ENCODE data around the gene DNAAF1. TPM values are rescaled to one million over a fixed set of nuclear protein-coding genes. Genes with fewer than 3 reads are reported as not detected.
"Not testable (repeated sequence)": the region's sequence is repeated elsewhere in the genome, so short reads cannot be mapped to it uniquely, and the experiment has no call there.

DNAAF1 gene
- total and polyA plus RNA-seq, 11 donors, result 0.15 to 0.38 (median 0.25) TPM; not detected in 6

DNA sequence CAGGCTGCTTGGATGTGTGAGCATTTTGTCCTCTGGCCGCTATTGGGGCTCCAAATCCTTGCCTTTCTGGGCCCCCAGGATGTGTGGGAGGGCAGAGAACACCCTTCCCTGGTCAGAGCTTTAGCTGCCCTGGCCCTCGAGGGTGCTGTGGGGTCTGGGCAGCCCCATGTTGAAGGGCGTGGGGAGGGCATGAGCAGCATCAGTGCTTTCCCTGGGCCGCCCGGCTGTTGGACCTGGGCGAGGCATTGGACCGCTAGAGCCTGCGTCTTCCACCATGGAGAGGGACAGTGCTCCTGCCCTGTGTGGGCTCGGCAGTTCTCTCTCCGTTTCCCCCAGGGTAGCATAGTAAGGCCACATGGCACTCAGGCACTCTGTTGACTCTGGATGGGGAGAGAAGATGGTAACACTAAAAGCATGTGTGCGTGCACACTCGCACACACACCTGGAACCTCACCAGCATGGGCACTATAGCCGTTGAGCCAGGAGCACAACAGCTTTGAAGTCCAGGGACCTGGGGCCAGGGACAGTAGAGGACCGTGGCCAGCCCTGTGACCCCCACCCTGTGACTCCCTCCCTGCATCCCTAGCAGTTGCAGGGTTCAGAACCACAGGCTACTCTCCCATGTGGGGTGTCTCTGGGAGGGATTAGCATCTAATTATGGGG lies 52.5 kb downstream of the DNAAF1 start:
- 92 to 95% (median 94%) methylated on average over 11 to 14 of the region's 14 CpGs for WGBS, 4 donors
- no peak for TF ChIP-seq POLR2A (IDR thresholded peaks at IDR 0.05)
- H3K4me3 ChIP-seq, result no peak overlapping the region
- H3K4me1 ChIP-seq, result peaks cover 0 to 14% (median 0%) of the 10 kb centered on the region in 12 donors
- H3K27me3 ChIP-seq, result peaks cover 0 to 10% (median 0%) of the 10 kb centered on the region in 9 donors
- no peak for DNase-seq
- H3K9me3 ChIP-seq, result no peaks in the 10 kb centered on the region
- H3K27ac ChIP-seq, result no peak overlapping the region
- H3K36me3 ChIP-seq, result no peaks in the 10 kb centered on the region
- intact Hi-C loops (cut with DNase I), result loop anchor here in 1 of 10 donors (10.0 kb wide), 1 partner anchor 287 kb away; no protein-coding TSS in a partner anchor
- ATAC-seq, result no peak

DNA sequence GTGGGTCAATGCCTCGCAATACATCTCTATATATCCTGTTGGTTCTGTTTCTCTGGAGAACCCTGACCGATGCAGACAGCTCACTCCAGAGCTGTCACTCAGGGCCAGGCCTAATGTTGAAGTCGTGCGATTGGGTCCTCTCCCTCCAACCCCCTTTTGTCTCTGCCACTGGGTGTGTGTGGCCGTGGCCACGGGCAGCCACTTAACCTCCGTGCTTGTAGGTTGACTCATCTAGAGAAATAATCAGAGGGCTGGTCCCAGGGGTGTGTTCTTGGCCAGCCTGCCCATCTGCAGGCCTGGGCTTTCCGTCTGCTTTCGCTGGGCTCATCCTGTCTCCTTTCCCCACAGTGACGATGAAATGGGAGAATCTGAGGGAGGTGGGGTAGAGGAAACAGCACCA lies 53.3 kb downstream of the DNAAF1 start:
- Histone ChIP-seq H3K27me3 (peaks cover 0 to 10% (median 0%) of the 10 kb centered on the region in 9 donors), H3K36me3 (no peaks in the 10 kb centered on the region), H3K27ac (no peak overlapping the region), H3K4me3 (no peak overlapping the region), H3K9me3 (no peaks in the 10 kb centered on the region), H3K4me1 (peaks cover 0 to 14% (median 0%) of the 10 kb centered on the region in 12 donors)
- DNase-seq, result no peak
- 53 to 74% (median 71%) methylated on average over 10 of the region's 10 CpGs for WGBS, 4 donors
- intact Hi-C loops (cut with DNase I), result loop anchor here in 1 of 10 donors (10.0 kb wide), 1 partner anchor 286 kb away; no protein-coding TSS in a partner anchor
- TF ChIP-seq POLR2A (IDR thresholded peaks at IDR 0.05), result no peak
- no peak for ATAC-seq

GRCh38 chr16:84199097-84199496 lies 54.0 kb downstream of the DNAAF1 start:
- DNase-seq (no peak), ATAC-seq (no peak)
- H3K36me3 ChIP-seq, result no peaks in the 10 kb centered on the region
- peak overlapping the region in 1 of 12 donors; percentile 58 for H3K27ac ChIP-seq
- H3K4me3 ChIP-seq, result no peak overlapping the region
- intact Hi-C loops (cut with DNase I), result loop anchor here in 1 of 10 donors (10.0 kb wide), 1 partner anchor 286 kb away; no protein-coding TSS in a partner anchor
- H3K27me3 ChIP-seq, result peaks cover 0 to 10% (median 0%) of the 10 kb centered on the region in 9 donors
- no peaks in the 10 kb centered on the region for H3K9me3 ChIP-seq
- TF ChIP-seq POLR2A (IDR thresholded peaks at IDR 0.05), result no peak
- TF ChIP-seq, protein P1, sequence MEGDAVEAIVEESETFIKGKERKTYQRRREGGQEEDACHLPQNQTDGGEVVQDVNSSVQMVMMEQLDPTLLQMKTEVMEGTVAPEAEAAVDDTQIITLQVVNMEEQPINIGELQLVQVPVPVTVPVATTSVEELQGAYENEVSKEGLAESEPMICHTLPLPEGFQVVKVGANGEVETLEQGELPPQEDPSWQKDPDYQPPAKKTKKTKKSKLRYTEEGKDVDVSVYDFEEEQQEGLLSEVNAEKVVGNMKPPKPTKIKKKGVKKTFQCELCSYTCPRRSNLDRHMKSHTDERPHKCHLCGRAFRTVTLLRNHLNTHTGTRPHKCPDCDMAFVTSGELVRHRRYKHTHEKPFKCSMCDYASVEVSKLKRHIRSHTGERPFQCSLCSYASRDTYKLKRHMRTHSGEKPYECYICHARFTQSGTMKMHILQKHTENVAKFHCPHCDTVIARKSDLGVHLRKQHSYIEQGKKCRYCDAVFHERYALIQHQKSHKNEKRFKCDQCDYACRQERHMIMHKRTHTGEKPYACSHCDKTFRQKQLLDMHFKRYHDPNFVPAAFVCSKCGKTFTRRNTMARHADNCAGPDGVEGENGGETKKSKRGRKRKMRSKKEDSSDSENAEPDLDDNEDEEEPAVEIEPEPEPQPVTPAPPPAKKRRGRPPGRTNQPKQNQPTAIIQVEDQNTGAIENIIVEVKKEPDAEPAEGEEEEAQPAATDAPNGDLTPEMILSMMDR (IDR thresholded peaks at IDR 0.05), result no peak
- WGBS, 4 donors, result 58 to 71% (median 66%) methylated on average over 13 of the region's 13 CpGs
- peaks cover 0 to 14% (median 0%) of the 10 kb centered on the region in 12 donors for H3K4me1 ChIP-seq

GRCh38 chr16:84199861-84200260 lies 54.8 kb downstream of the DNAAF1 start:
- Histone ChIP-seq H3K27ac (peak overlapping the region in 1 of 12 donors; percentile 58), H3K4me1 (peaks cover 0 to 14% (median 0%) of the 10 kb centered on the region in 12 donors), H3K9me3 (no peaks in the 10 kb centered on the region), H3K27me3 (peaks cover 0 to 10% (median 0%) of the 10 kb centered on the region in 9 donors), H3K36me3 (no peaks in the 10 kb centered on the region), H3K4me3 (no peak overlapping the region)
- peak; percentile 67 to 83 (median 76) for ATAC-seq
- intact Hi-C loops (cut with DNase I), result loop anchor here in 1 of 10 donors (10.0 kb wide), 1 partner anchor 285 kb away; no protein-coding TSS in a partner anchor
- TF ChIP-seq POLR2A (IDR thresholded peaks at IDR 0.05), result no peak
- TF ChIP-seq, protein P1 (IDR thresholded peaks at IDR 0.05), result no peak
- no peak for DNase-seq
- WGBS, 4 donors, result 73 to 83% (median 78%) methylated on average over 9 to 10 of the region's 10 CpGs

- ATAC-seq; H3K27ac ChIP-seq; H3K27me3 ChIP-seq; H3K9me3 ChIP-seq; DNase-seq; H3K4me1 ChIP-seq; H3K4me3 ChIP-seq; intact Hi-C loops (cut with DNase I); H3K36me3 ChIP-seq: not testable (repeated sequence)
- WGBS, 4 donors, result 67 to 97% (median 93%) methylated on average over 6 to 26 of the region's 26 CpGs
Observed at GRCh38 chr16:84204551-84204950, 59.4 kb downstream of the DNAAF1 start.

GRCh38 chr16:84205123-84205522 lies 60.0 kb downstream of the DNAAF1 start:
- H3K4me3 ChIP-seq; H3K9me3 ChIP-seq; intact Hi-C loops (cut with DNase I); H3K36me3 ChIP-seq; ATAC-seq; H3K27me3 ChIP-seq; H3K4me1 ChIP-seq; H3K27ac ChIP-seq; DNase-seq: not testable (repeated sequence)
- WGBS, 4 donors, result 93 to 96% (median 94%) methylated on average over 6 of the region's 6 CpGs

Measured in heart left ventricle (tissue), 16 donors.